ENCODE measurements around the gene MAPK8IP1.

DNA sequence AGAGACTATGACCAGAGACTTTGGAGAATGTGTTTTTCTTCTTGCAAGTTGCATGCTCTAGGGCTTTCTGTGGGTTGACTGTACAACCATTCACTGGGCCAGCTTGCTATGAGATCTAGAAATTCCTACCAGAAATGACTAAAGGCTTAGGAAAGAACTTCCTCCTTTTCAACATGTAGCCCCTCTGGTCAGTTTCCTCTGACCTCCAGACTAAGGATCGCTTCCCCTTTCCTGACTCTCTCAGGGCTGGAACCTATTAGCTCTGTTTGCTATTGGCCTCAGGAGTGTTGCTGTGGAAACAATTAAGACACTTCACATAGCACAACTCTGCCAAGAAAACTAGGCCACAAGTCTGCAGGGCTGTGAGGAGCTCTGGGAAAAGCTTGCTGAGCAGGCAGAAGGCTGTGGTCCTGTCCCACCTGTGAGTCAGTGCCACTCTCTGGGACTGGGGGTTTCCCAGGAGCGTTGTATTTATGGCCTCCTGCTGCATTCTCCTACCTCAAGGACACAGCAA, 27.4 kb upstream of the MAPK8IP1 start:
- no peak for TF ChIP-seq CTCF (IDR thresholded peaks at IDR 0.05)
- no peak for TF ChIP-seq POLR2A (IDR thresholded peaks at IDR 0.05)

Data from stomach (tissue), 4 donors.